ENCODE data around the gene DPH1. TPM values are rescaled to one million over a fixed set of nuclear protein-coding genes. Genes with fewer than 3 reads are reported as not detected.

Gene DPH1
- total and polyA plus RNA-seq, 2 of the 4 experiments (the other 2 are of a cell fraction): 24.4 to 49.9 TPM

- H3K9me1 ChIP-seq (ENCODE audit: insufficient read depth, low read length): peaks cover 40% of the 10 kb centered on the region
- 71% methylated on average over 4 of the region's 9 CpGs; no CpG with 5 or more reads in 1 of the 2 experiments for WGBS, 2 experiments (ENCODE audit: extremely low coverage in 2 of 2, insufficient read length in 1 of 2)
- no peak overlapping the region for H2AFZ ChIP-seq (replicated peaks; ENCODE audit: low read length, poor library complexity)
- peak overlapping the region; percentile 90 for H2BK5ac ChIP-seq (ENCODE audit: low read depth, low read length, poor library complexity, severe bottlenecking)
- peak overlapping the region; percentile 67; the same call in 1 of the 2 replicates for H3K18ac ChIP-seq (ENCODE audit: low read depth, low read length)
- H4K20me1 ChIP-seq (ENCODE audit: insufficient read depth, low read length): no peaks in the 10 kb centered on the region; the same call in 1 of the 2 replicates
- H3K4ac ChIP-seq (ENCODE audit: low read depth, low read length): peak overlapping the region; percentile 93
- peak overlapping the region; percentile 95 for H3K14ac ChIP-seq (replicated peaks; ENCODE audit: low read depth, low read length)
- peak overlapping the region; percentile 72; the same call in 1 of the 3 replicates for H2BK15ac ChIP-seq (ENCODE audit: low read depth, low read length)
- H3K4me2 ChIP-seq (ENCODE audit: low read depth, low read length): 0 out of 2 replicates have a peak overlapping the region, but pooled peaks have one; percentile 6
- DNase-seq: no peak
- CTCF ChIA-PET: interaction anchor here (1.3 to 3.3 kb wide), 2 partner anchors 141 to 155 kb away, joined by 3 to 15 read pairs; no protein-coding TSS in a partner anchor
- dilution Hi-C loops (cut with HindIII; ENCODE audit: low sequenced_read_pairs, unreplicated experiment): no loop called here
- no peak overlapping the region for H3K4me3 ChIP-seq (ENCODE audit: insufficient read depth, low read depth, low read length)
- H3K27me3 ChIP-seq (ENCODE audit: control insufficient read depth, insufficient read depth, low read length): no peaks in the 10 kb centered on the region
- H4K91ac ChIP-seq (ENCODE audit: insufficient read depth, low read depth, low read length): peak overlapping the region; percentile 60
- H2AK5ac ChIP-seq (ENCODE audit: low read depth, low read length): peak overlapping the region; percentile 84
- H3K9ac ChIP-seq (ENCODE audit: low read depth, low read length): peak overlapping the region; percentile 12; the same call in 1 of the 2 replicates
- in situ Hi-C loops (cut with MboI; ENCODE audit: low sequenced_read_pairs): no loop called here
- peaks cover 3% of the 10 kb centered on the region; the same call in 1 of the 2 replicates for H3K36me3 ChIP-seq (ENCODE audit: control insufficient read depth, insufficient read depth, low read length)
- H3K79me1 ChIP-seq (ENCODE audit: low read depth in 1 of 2, low read length in 2 of 2): peaks cover 11 to 78% of the 10 kb centered on the region in 2 experiments; a peak in 3 of 4 replicates
- 0 out of 2 replicates have a peak overlapping the region, but pooled peaks have one; percentile 12 for H3K56ac ChIP-seq (ENCODE audit: extremely low read depth, insufficient read depth, low read length)
- BruUV-seq (replicated peaks): no TSS peak
- peak overlapping the region; percentile 80; the same call in 1 of the 2 replicates for H3K23ac ChIP-seq (ENCODE audit: low read depth, low read length)
- POLR2A ChIA-PET (ENCODE audit: unreplicated experiment): no interaction called here
- H4K5ac ChIP-seq (ENCODE audit: low read depth, low read length): peak overlapping the region; percentile 80
- peak overlapping the region; percentile 82 for H2BK20ac ChIP-seq (ENCODE audit: low read depth, low read length)
- peak overlapping the region; percentile 90 for H2BK120ac ChIP-seq (ENCODE audit: low read depth, low read length)
- no peak for ATAC-seq (ENCODE audit: low read depth)
- intact Hi-C loops (cut with micrococcal nuclease): no loop called here
- H4K8ac ChIP-seq (ENCODE audit: low read depth in 2 of 2, low read length in 2 of 2): peak overlapping the region; percentile 84 to 95; a peak in 3 of 4 replicates
- H2AK9ac ChIP-seq (replicated peaks; ENCODE audit: low read depth, low read length, poor library complexity): no peak overlapping the region
- H3K4me1 ChIP-seq (ENCODE audit: control insufficient read depth, insufficient read depth, low read length): peaks cover 23% of the 10 kb centered on the region
- H3K9me3 ChIP-seq (ENCODE audit: control insufficient read depth, insufficient read depth, low read length): no peaks in the 10 kb centered on the region
- H3K27ac ChIP-seq (ENCODE audit: insufficient read depth, low read length): peak overlapping the region; percentile 60
- TF ChIP-seq BHLHE40 (IDR thresholded peaks at IDR 0.05; ENCODE audit: low read depth, low read length): no peak
- TF ChIP-seq MAZ (IDR thresholded peaks at IDR 0.05; ENCODE audit: borderline replicate concordance, low read depth, low read length): no peak
- no peak for TF ChIP-seq POLR2A (IDR thresholded peaks at IDR 0.05; ENCODE audit: low read depth, low read length)
- TF ChIP-seq NFE2L2 (IDR thresholded peaks at IDR 0.05; ENCODE audit: low read depth, low read length): no peak
- TF ChIP-seq RCOR1 (IDR thresholded peaks at IDR 0.05; ENCODE audit: insufficient replicate concordance, low read length): no peak
- TF ChIP-seq RAD21 (IDR thresholded peaks at IDR 0.05; ENCODE audit: low read length): no peak
- TF ChIP-seq RFX5 (IDR thresholded peaks at IDR 0.05; ENCODE audit: low read depth, low read length): no peak
- TF ChIP-seq ELK1 (IDR thresholded peaks at IDR 0.05; ENCODE audit: borderline replicate concordance, low read depth, low read length): no peak
- no peak for TF ChIP-seq USF2 (IDR thresholded peaks at IDR 0.05; ENCODE audit: low read depth, low read length)
- no peak for TF ChIP-seq MAFK (IDR thresholded peaks at IDR 0.05; ENCODE audit: low read depth, low read length)
Measured at GRCh38 chr17:2090210-2090641, 60.3 kb downstream of the DPH1 start.
